Liver (tissue), 3 donors: Measurements from ENCODE around the gene FREM2.

Source experiments
- CTCF ChIP-seq: fragments of 150-350 bp; IDR thresholded peaks from 2 replicates; pipeline ENCODE4 v1.5.1; 2017; ENCODE audit warnings: improper control_type of control experiment, low read depth, low read length; ENCODE audit not compliant: missing input control
- EGR1 ChIP-seq, 2 donors: IDR thresholded peaks; 2 replicates each; pipeline ENCODE4 v1.6.1; 2016 to 2018; ENCODE audit warnings: antibody characterized with exemption in 2 of 2, low read depth in 2 of 2
- JUND ChIP-seq, 2 donors: IDR thresholded peaks; 2 replicates each; pipeline ENCODE4 v1.6.1; 2016; ENCODE audit warnings: antibody characterized with exemption in 2 of 2
- donor health status: healthy.
- donor health status: healthy.

- no peak for TF ChIP-seq CTCF
- TF ChIP-seq JUND (IDR thresholded peaks at IDR 0.05), result no peak
- TF ChIP-seq EGR1 (IDR thresholded peaks at IDR 0.05; ENCODE audit: low read depth in 2 of 2), result no peak
These were observed 14.9 kb upstream of the FREM2 start for GRCh38 chr13:38671980-38672379.
